ENCODE measurements around the gene IFT57.

IFT57 gene

GRCh38 chr3:108200024-108200423, 22.2 kb downstream of the IFT57 start:
- peaks cover 26% of the 10 kb centered on the region for H3K4me1 Mint-ChIP-seq (ENCODE audit: low read depth)
- no peak overlapping the region for H3K4me3 Mint-ChIP-seq
- peaks cover 1% of the 10 kb centered on the region for H3K9me3 Mint-ChIP-seq (ENCODE audit: low read depth)
- no peaks in the 10 kb centered on the region for H3K27me3 Mint-ChIP-seq
- H3K27ac Mint-ChIP-seq = peak overlapping the region; percentile 51
- H3K36me3 Mint-ChIP-seq = peaks cover 21% of the 10 kb centered on the region

GRCh38 chr3:108191394-108191793, 30.8 kb downstream of the IFT57 start:
- Mint-ChIP-seq H3K4me3 (no peak overlapping the region), H3K9me3 (ENCODE audit: low read depth) (peaks cover 7% of the 10 kb centered on the region), H3K36me3 (peaks cover 34% of the 10 kb centered on the region), H3K4me1 (ENCODE audit: low read depth) (no peaks in the 10 kb centered on the region), H3K27me3 (no peaks in the 10 kb centered on the region), H3K27ac (no peak overlapping the region)

GRCh38 chr3:108190346-108190745, 31.9 kb downstream of the IFT57 start:
- H3K27me3 Mint-ChIP-seq = no peaks in the 10 kb centered on the region
- H3K36me3 Mint-ChIP-seq = peaks cover 37% of the 10 kb centered on the region
- H3K4me3 Mint-ChIP-seq = no peak overlapping the region
- H3K9me3 Mint-ChIP-seq (ENCODE audit: low read depth) = peaks cover 7% of the 10 kb centered on the region
- no peak overlapping the region for H3K27ac Mint-ChIP-seq
- no peaks in the 10 kb centered on the region for H3K4me1 Mint-ChIP-seq (ENCODE audit: low read depth)

GRCh38 chr3:108189440-108189839, 32.8 kb downstream of the IFT57 start:
- no peaks in the 10 kb centered on the region for H3K27me3 Mint-ChIP-seq
- no peak overlapping the region for H3K4me3 Mint-ChIP-seq
- peaks cover 39% of the 10 kb centered on the region for H3K36me3 Mint-ChIP-seq
- H3K27ac Mint-ChIP-seq = no peak overlapping the region
- no peaks in the 10 kb centered on the region for H3K9me3 Mint-ChIP-seq (ENCODE audit: low read depth)
- H3K4me1 Mint-ChIP-seq (ENCODE audit: low read depth) = no peaks in the 10 kb centered on the region

GRCh38 chr3:108185536-108185935, 36.7 kb downstream of the IFT57 start:
- Mint-ChIP-seq H3K27ac (no peak overlapping the region), H3K27me3 (no peaks in the 10 kb centered on the region), H3K36me3 (peaks cover 44% of the 10 kb centered on the region)

GRCh38 chr3:108184824-108185223, 37.4 kb downstream of the IFT57 start:
- Mint-ChIP-seq H3K9me3 (ENCODE audit: low read depth) (no peaks in the 10 kb centered on the region), H3K27me3 (no peaks in the 10 kb centered on the region), H3K4me3 (no peak overlapping the region), H3K27ac (no peak overlapping the region), H3K36me3 (peaks cover 39% of the 10 kb centered on the region), H3K4me1 (ENCODE audit: low read depth) (peaks cover 9% of the 10 kb centered on the region)

More at GRCh38 chr3:108185536-108185935, 36.7 kb downstream of the IFT57 start:
- peaks cover 6% of the 10 kb centered on the region for H3K4me1 Mint-ChIP-seq (ENCODE audit: low read depth)
- H3K9me3 Mint-ChIP-seq (ENCODE audit: low read depth) = no peaks in the 10 kb centered on the region
- no peak overlapping the region for H3K4me3 Mint-ChIP-seq

- peaks cover 43% of the 10 kb centered on the region for H3K36me3 Mint-ChIP-seq
- H3K27ac Mint-ChIP-seq = no peak overlapping the region
- H3K4me3 Mint-ChIP-seq = no peak overlapping the region
Measured at GRCh38 chr3:108183971-108184370, 38.3 kb downstream of the IFT57 start.

GRCh38 chr3:108183181-108183580, 39.0 kb downstream of the IFT57 start:
- H3K27ac Mint-ChIP-seq = no peak overlapping the region
- peaks cover 45% of the 10 kb centered on the region for H3K36me3 Mint-ChIP-seq
- H3K4me3 Mint-ChIP-seq = no peak overlapping the region
- no peaks in the 10 kb centered on the region for H3K27me3 Mint-ChIP-seq
- no peaks in the 10 kb centered on the region for H3K9me3 Mint-ChIP-seq (ENCODE audit: low read depth)
- H3K4me1 Mint-ChIP-seq (ENCODE audit: low read depth) = peaks cover 12% of the 10 kb centered on the region

More at GRCh38 chr3:108183971-108184370, 38.3 kb downstream of the IFT57 start:
- H3K27me3 Mint-ChIP-seq = no peaks in the 10 kb centered on the region
- H3K4me1 Mint-ChIP-seq (ENCODE audit: low read depth) = peaks cover 9% of the 10 kb centered on the region
- H3K9me3 Mint-ChIP-seq (ENCODE audit: low read depth) = no peaks in the 10 kb centered on the region

- Mint-ChIP-seq H3K27ac (no peak overlapping the region), H3K36me3 (peaks cover 42% of the 10 kb centered on the region), H3K4me1 (ENCODE audit: low read depth) (peaks cover 12% of the 10 kb centered on the region), H3K9me3 (ENCODE audit: low read depth) (no peaks in the 10 kb centered on the region), H3K27me3 (no peaks in the 10 kb centered on the region), H3K4me3 (no peak overlapping the region)
Measured at GRCh38 chr3:108182339-108182738, 39.9 kb downstream of the IFT57 start.

GRCh38 chr3:108181172-108181571, 41.1 kb downstream of the IFT57 start:
- Mint-ChIP-seq H3K4me1 (ENCODE audit: low read depth) (peaks cover 15% of the 10 kb centered on the region), H3K4me3 (no peak overlapping the region), H3K9me3 (ENCODE audit: low read depth) (no peaks in the 10 kb centered on the region), H3K36me3 (peaks cover 39% of the 10 kb centered on the region), H3K27ac (no peak overlapping the region), H3K27me3 (no peaks in the 10 kb centered on the region)

- Mint-ChIP-seq H3K4me1 (ENCODE audit: low read depth) (peaks cover 23% of the 10 kb centered on the region), H3K27ac (no peak overlapping the region), H3K9me3 (ENCODE audit: low read depth) (no peaks in the 10 kb centered on the region), H3K4me3 (no peak overlapping the region), H3K36me3 (peaks cover 34% of the 10 kb centered on the region), H3K27me3 (no peaks in the 10 kb centered on the region)
Measured at GRCh38 chr3:108180194-108180593, 42.0 kb downstream of the IFT57 start.

- no peak overlapping the region for H3K4me3 Mint-ChIP-seq
- no peaks in the 10 kb centered on the region for H3K9me3 Mint-ChIP-seq (ENCODE audit: low read depth)
- H3K4me1 Mint-ChIP-seq (ENCODE audit: low read depth) = peaks cover 25% of the 10 kb centered on the region
- H3K36me3 Mint-ChIP-seq = peaks cover 27% of the 10 kb centered on the region
- H3K27me3 Mint-ChIP-seq = no peaks in the 10 kb centered on the region
- H3K27ac Mint-ChIP-seq = no peak overlapping the region
Measured at GRCh38 chr3:108178676-108179075, 43.5 kb downstream of the IFT57 start.

- peaks cover 27% of the 10 kb centered on the region for H3K4me1 Mint-ChIP-seq (ENCODE audit: low read depth)
- H3K4me3 Mint-ChIP-seq = no peak overlapping the region
- no peaks in the 10 kb centered on the region for H3K27me3 Mint-ChIP-seq
- peaks cover 26% of the 10 kb centered on the region for H3K36me3 Mint-ChIP-seq
- no peaks in the 10 kb centered on the region for H3K9me3 Mint-ChIP-seq (ENCODE audit: low read depth)
- no peak overlapping the region for H3K27ac Mint-ChIP-seq
Measured at GRCh38 chr3:108177536-108177935, 44.7 kb downstream of the IFT57 start.

- Mint-ChIP-seq H3K4me3 (peak overlapping the region; percentile 14), H3K36me3 (peaks cover 29% of the 10 kb centered on the region), H3K27me3 (no peaks in the 10 kb centered on the region), H3K27ac (peak overlapping the region; percentile 80), H3K4me1 (ENCODE audit: low read depth) (peaks cover 27% of the 10 kb centered on the region), H3K9me3 (ENCODE audit: low read depth) (no peaks in the 10 kb centered on the region)
Measured at GRCh38 chr3:108175352-108175751, 46.9 kb downstream of the IFT57 start.

GRCh38 chr3:108171106-108171505, 51.1 kb downstream of the IFT57 start:
- H3K4me1 Mint-ChIP-seq (ENCODE audit: low read depth) = peaks cover 28% of the 10 kb centered on the region
- H3K36me3 Mint-ChIP-seq = peaks cover 20% of the 10 kb centered on the region
- H3K9me3 Mint-ChIP-seq (ENCODE audit: low read depth) = no peaks in the 10 kb centered on the region
- H3K27me3 Mint-ChIP-seq = no peaks in the 10 kb centered on the region
- no peak overlapping the region for H3K4me3 Mint-ChIP-seq
- no peak overlapping the region for H3K27ac Mint-ChIP-seq

GRCh38 chr3:108164391-108164790, 57.8 kb downstream of the IFT57 start:
- Mint-ChIP-seq H3K4me1 (ENCODE audit: low read depth) (peaks cover 6% of the 10 kb centered on the region), H3K27ac (no peak overlapping the region), H3K27me3 (no peaks in the 10 kb centered on the region), H3K36me3 (peaks cover 10% of the 10 kb centered on the region), H3K4me3 (no peak overlapping the region), H3K9me3 (ENCODE audit: low read depth) (no peaks in the 10 kb centered on the region)

Measured in activated naive CD8-positive, alpha-beta T cell (primary cell).